OCI-LY1 (cell line): ENCODE measurements around the gene TMEM247.

Source experiments
- H2AFZ ChIP-seq: fragments of 200-600 bp; sonication (generic), shearing (Covaris generic); 2 replicates; pipeline ENCODE4 v1.6.0; 2014; ENCODE audit warnings: antibody characterized with exemption, mild to moderate bottlenecking, low read length
- H3F3A ChIP-seq: fragments of 200-600 bp; sonication (generic), shearing (Covaris generic); 2 replicates; pipeline ENCODE4 v1.6.0; 2014; ENCODE audit warnings: mild to moderate bottlenecking, antibody characterized with exemption, low read length, moderate library complexity; ENCODE audit not compliant: insufficient read depth
- H3K27ac ChIP-seq: fragments of 200-600 bp; sonication (generic); 2 replicates; pipeline ENCODE4 v1.5.1; 2014; ENCODE audit warnings: low read length, mixed run types, mild to moderate bottlenecking, low read depth; ENCODE audit not compliant: poor library complexity, severe bottlenecking
- H3K27me3 ChIP-seq: fragments of 200-600 bp; sonication (generic); 2 replicates; pipeline ENCODE4 v1.6.0; 2014; ENCODE audit warnings: antibody characterized with exemption, mild to moderate bottlenecking, low read length, moderate library complexity; ENCODE audit not compliant: insufficient read depth
- H3K36me3 ChIP-seq: fragments of 200-600 bp; sonication (generic); 2 replicates; pipeline ENCODE4 v1.6.1; 2014; ENCODE audit warnings: mild to moderate bottlenecking, antibody characterized with exemption, low read length, moderate library complexity, mixed read lengths; ENCODE audit not compliant: insufficient read depth
- H3K4me1 ChIP-seq: fragments of 200-600 bp; sonication (generic); 2 replicates; pipeline ENCODE4 v1.5.1; 2014; ENCODE audit warnings: mild to moderate bottlenecking, low read length, moderate library complexity; ENCODE audit not compliant: insufficient read depth, severe bottlenecking
- H3K4me2 ChIP-seq: fragments of 200-600 bp; sonication (generic), shearing (Covaris generic); 2 replicates; pipeline ENCODE4 v1.6.1; 2014; ENCODE audit warnings: low read length
- H3K4me3 ChIP-seq: fragments of 200-600 bp; sonication (generic); 2 replicates; pipeline ENCODE4 v1.5.1; 2014; ENCODE audit warnings: low read length, low read depth, mild to moderate bottlenecking, mixed read lengths; ENCODE audit not compliant: poor library complexity, severe bottlenecking
- H3K79me2 ChIP-seq: fragments of 200-600 bp; shearing (Covaris generic); 2 replicates; pipeline ENCODE4 v1.6.1; 2016; ENCODE audit warnings: mixed run types, low read length, mixed read lengths; ENCODE audit not compliant: insufficient read depth
- H3K9ac ChIP-seq: fragments of 200-600 bp; sonication (generic), shearing (Covaris generic); 2 replicates; pipeline ENCODE4 v1.6.1; 2014; ENCODE audit warnings: mild to moderate bottlenecking, low read length, mixed read lengths
- H3K9me2 ChIP-seq: fragments of 200-600 bp; sonication (generic), shearing (Covaris generic); 2 replicates; pipeline ENCODE4 v1.6.1; 2014; ENCODE audit warnings: low read depth, mild to moderate bottlenecking, low read length, mixed read lengths
- H3K9me3 ChIP-seq: fragments of 200-600 bp; shearing (Covaris generic); 2 replicates; pipeline ENCODE4 v1.6.1; 2014; ENCODE audit warnings: low read length, mixed read lengths
- H4K20me1 ChIP-seq: fragments of 200-600 bp; sonication (generic), shearing (Covaris generic); 2 replicates; pipeline ENCODE4 v1.6.0; 2016; ENCODE audit warnings: mild to moderate bottlenecking, low read length; ENCODE audit not compliant: insufficient read depth
- CTCF ChIP-seq: fragments of 200-600 bp; sonication (generic), shearing (Covaris generic); IDR thresholded peaks from 2 replicates; pipeline ENCODE4 v1.5.1; 2017; ENCODE audit warnings: mild to moderate bottlenecking, antibody characterized with exemption, low read length, moderate library complexity, mixed read lengths
- EZH2 ChIP-seq: fragments of 200-600 bp; sonication (generic), shearing (Covaris generic); IDR thresholded peaks from 2 replicates; pipeline ENCODE4 v1.8.0; 2017; ENCODE audit warnings: borderline replicate concordance, mixed run types, mild to moderate bottlenecking, antibody characterized with exemption, low read length, moderate library complexity, mixed read lengths

The TMEM247 gene

GRCh38 chr2:46490521-46491141 lies 11.3 kb downstream of the TMEM247 start:
- Histone ChIP-seq H2AFZ (no peak overlapping the region), H3K4me1 (no peaks in the 10 kb centered on the region)

GRCh38 chr2:46492301-46492700 lies 12.9 kb downstream of the TMEM247 start:
- no peak overlapping the region for H3K9ac ChIP-seq
- H3K27ac ChIP-seq, result no peak overlapping the region
- no peaks in the 10 kb centered on the region for H3K9me3 ChIP-seq
- H2AFZ ChIP-seq, result no peak overlapping the region
- H3K4me2 ChIP-seq, result no peak overlapping the region
- no peaks in the 10 kb centered on the region for H3K79me2 ChIP-seq
- no peaks in the 10 kb centered on the region for H3K9me2 ChIP-seq
- no peaks in the 10 kb centered on the region for H3K36me3 ChIP-seq
- TF ChIP-seq EZH2 (no peak), CTCF (no peak)
- H3K27me3 ChIP-seq, result no peaks in the 10 kb centered on the region
- no peak overlapping the region for H3K4me3 ChIP-seq
- H3F3A ChIP-seq, result no peaks in the 10 kb centered on the region
- no peaks in the 10 kb centered on the region for H3K4me1 ChIP-seq
- H4K20me1 ChIP-seq, result no peaks in the 10 kb centered on the region

More at GRCh38 chr2:46490521-46491141, 11.3 kb downstream of the TMEM247 start:
- Histone ChIP-seq H3K9me2 (no peaks in the 10 kb centered on the region), H3K4me2 (no peak overlapping the region), H3K27ac (no peak overlapping the region), H3K9me3 (no peaks in the 10 kb centered on the region), H3K9ac (no peak overlapping the region), H3K79me2 (no peaks in the 10 kb centered on the region), H3K4me3 (no peak overlapping the region), H3K36me3 (no peaks in the 10 kb centered on the region), H4K20me1 (no peaks in the 10 kb centered on the region), H3K27me3 (no peaks in the 10 kb centered on the region), H3F3A (no peaks in the 10 kb centered on the region)
- TF ChIP-seq EZH2 (no peak), CTCF (no peak)

GRCh38 chr2:46493241-46493970 lies 14.0 kb downstream of the TMEM247 start:
- Histone ChIP-seq H3K4me1 (no peaks in the 10 kb centered on the region), H3K36me3 (no peaks in the 10 kb centered on the region), H3K9ac (no peak overlapping the region), H3F3A (no peaks in the 10 kb centered on the region), H3K9me2 (no peaks in the 10 kb centered on the region), H3K9me3 (no peaks in the 10 kb centered on the region), H3K27ac (no peak overlapping the region), H3K79me2 (no peaks in the 10 kb centered on the region), H4K20me1 (no peaks in the 10 kb centered on the region), H3K4me3 (no peak overlapping the region), H3K27me3 (peaks cover 3% of the 10 kb centered on the region), H3K4me2 (no peak overlapping the region), H2AFZ (no peak overlapping the region)
- no peak for TF ChIP-seq EZH2
- no peak for TF ChIP-seq CTCF
